GM12878 (cell line): ENCODE data around the gene RXFP4. TPM values are rescaled to one million over a fixed set of nuclear protein-coding genes. Genes with fewer than 3 reads are reported as not detected.

Experiments
- ATAC-seq: fragments of 200-7000 bp; cut with Tn5 transposase; 3 replicates; pipeline ENCODE4 v1.9.1; 2020; ENCODE audit warnings: mild to moderate bottlenecking, moderate library complexity
- BruUV-seq: library from RNA; stranded (reverse); fragments of 400-500 nt; replicated peaks from 2 replicates; lab custom pipeline; 2021; lab: Mats Ljungman, UMichigan
- CTCF ChIA-PET: fragments of 300-600 bp; sonication (Branson Sonifier 250); formaldehyde crosslinking; extraction: SDS; loops from one replicate; lab custom pipeline; 2021; ENCODE audit warnings: inconsistent platforms; lab: Yijun Ruan, JAX
- POLR2A ChIA-PET: fragments of 350-600 bp; formaldehyde crosslinking; extraction: SDS; loops from one replicate; lab custom pipeline; 2021; ENCODE audit warnings: inconsistent platforms; lab: Charles Lee
- RAD21 ChIA-PET: fragments of 300-600 bp; sonication (Branson Sonifier 250); formaldehyde crosslinking; loops from one replicate; lab custom pipeline; 2023; ENCODE audit warnings: antibody characterized with exemption; ENCODE audit not compliant: unreplicated experiment; lab: Charles Lee
- SMC1A ChIA-PET: fragments of 300-600 bp; sonication (Branson Sonifier 250); formaldehyde crosslinking; loops from one replicate; lab custom pipeline; 2023; ENCODE audit not compliant: unreplicated experiment, uncharacterized antibody; lab: Charles Lee
- DNase-seq: peaks from one replicate; pipeline ENCODE4 v3.0.0-alpha.2; 2011; ENCODE audit warnings: low read depth, low spot score
- FAIRE-seq: peaks from 3 replicates; lab custom pipeline; 2011; peaks lifted over from hg19 to GRCh38; lab: Jason Lieb, UNC
- H2AFZ ChIP-seq: 2 replicates; pipeline ENCODE4 v1.6.0; 2011; ENCODE audit warnings: low read depth, low read length, control low read depth; ENCODE audit not compliant: control insufficient read depth
- H3K27ac ChIP-seq: 2 replicates; pipeline ENCODE4 v1.5.1; 2011; ENCODE audit warnings: control low read depth; ENCODE audit not compliant: control insufficient read depth, insufficient read depth
- H3K27me3 ChIP-seq, 2 experiments: replicated peaks in 1 of 2; 2 replicates each; pipeline versions ENCODE4 v1.6.0 to v1.6.1; 2011; ENCODE audit warnings: low read length in 1 of 2; ENCODE audit not compliant: control insufficient read depth in 2 of 2, insufficient read depth in 2 of 2
- H3K36me3 ChIP-seq, 2 experiments: 2 replicates each; pipeline ENCODE4 v1.5.1; 2011; ENCODE audit warnings: low read length in 1 of 2; ENCODE audit not compliant: control insufficient read depth in 2 of 2, insufficient read depth in 2 of 2
- H3K4me1 ChIP-seq: 2 replicates; pipeline ENCODE4 v1.6.1; 2011; ENCODE audit warnings: mild to moderate bottlenecking, low read length, moderate library complexity, mixed read lengths; ENCODE audit not compliant: control insufficient read depth, insufficient read depth
- H3K4me2 ChIP-seq: 2 replicates; pipeline ENCODE4 v1.6.0; 2011; ENCODE audit warnings: control low read depth; ENCODE audit not compliant: control insufficient read depth, insufficient read depth
- H3K4me3 ChIP-seq: fragments of 200-600 bp; sonication (generic); 2 replicates; pipeline ENCODE4 v1.5.1; 2016
- H3K79me2 ChIP-seq: 2 replicates; pipeline ENCODE4 v1.6.0; 2011; ENCODE audit warnings: low read length; ENCODE audit not compliant: control insufficient read depth, insufficient read depth
- H3K9ac ChIP-seq: 2 replicates; pipeline ENCODE4 v1.8.0; 2011; ENCODE audit warnings: low read length, control low read depth, mixed read lengths; ENCODE audit not compliant: control insufficient read depth, insufficient read depth
- H3K9me3 ChIP-seq: replicated peaks from 3 replicates; pipeline ENCODE4 v1.5.1; 2011; ENCODE audit warnings: mild to moderate bottlenecking, low read length; ENCODE audit not compliant: control insufficient read depth, insufficient read depth
- H4K20me1 ChIP-seq: 2 replicates; pipeline ENCODE4 v1.6.0; 2011; ENCODE audit not compliant: control insufficient read depth, insufficient read depth
- ZNF207 ChIP-seq: fragments of 450-650 bp; IDR thresholded peaks from 2 replicates; pipeline ENCODE4 v1.6.1; 2014; ENCODE audit warnings: antibody characterized with exemption, mild to moderate bottlenecking, borderline replicate concordance
- WGBS: methylation state at CpG from one replicate; pipeline ENCODE4 v1.1.6; 2016; ENCODE audit warnings: low lambda C conversion rate; ENCODE audit not compliant: insufficient replicate concordance, insufficient coverage; ENCODE audit errors: missing lambda C conversion rate; 5-methylcytosine and 5-hydroxymethylcytosine counted together
- in situ Hi-C: fragments of 300-500 bp; cut with MboI; formaldehyde crosslinking; loops from 9 replicates; pipeline ENCODE4 v1.14.3; 2018; ENCODE audit warnings: mixed read lengths
- intact Hi-C: fragments of 100-400 bp; cut with micrococcal nuclease; formaldehyde crosslinking; loops from one replicate; pipeline ENCODE4 v1.14.2; 2022; ENCODE audit not compliant: unreplicated experiment
- polyA plus RNA-seq, 11 experiments: library from polyadenylated mRNA; depleted of rRNA in 4 of 11; unstranded in 6 of 11; stranded (reverse) in 5 of 11; fragments of >200 nt; fragmentation: Nextera tagmentation in 4 of 11; fragmentation: Illumina TruSeq in 1 of 11; extraction: Ambion mirVana in 4 of 11; extraction: Trizol in 1 of 11; gene quantifications; 1 replicate in 1 of 11; 2 replicates in 10 of 11; pipeline versions ENCODE4 v1.2.1 to v1.2.3, GENCODE V29; 2011 to 2016; ENCODE audit warnings: inconsistent platforms in 2 of 11, missing spikeins in 2 of 11, low read depth in 1 of 11
- total RNA-seq, 4 experiments: library from RNA; depleted of rRNA in 3 of 4; stranded (reverse); fragments of >200 nt in 3 of 4; fragmentation: Illumina TruSeq in 1 of 4; extraction: Trizol in 1 of 4; gene quantifications; 2 replicates each; pipeline versions ENCODE4 v1.2.1 to v1.2.3, GENCODE V29; 2013 to 2021
- TF ChIP-seq, protein P1 (sequence below): fragments of 450-650 bp; formaldehyde crosslinking; IDR thresholded peaks from 2 replicates; pipeline ENCODE4 v1.5.0; 2022; ENCODE audit warnings: mild to moderate bottlenecking, missing genetic modification characterization
- TF ChIP-seq, protein P2 (sequence below): fragments of 450-650 bp; IDR thresholded peaks from 2 replicates; pipeline ENCODE4 v1.6.1; 2018; ENCODE audit warnings: borderline replicate concordance, mild to moderate bottlenecking; ENCODE audit not compliant: partially characterized antibody
- TF ChIP-seq, protein P3 (sequence below): IDR thresholded peaks from 2 replicates; pipeline ENCODE4 v1.6.1; 2012; ENCODE audit warnings: mild to moderate bottlenecking, low read depth, low read length
- TF ChIP-seq, protein P4 (sequence below): fragments of 450-650 bp; IDR thresholded peaks from 2 replicates; pipeline ENCODE4 v1.6.1; 2017; ENCODE audit warnings: borderline replicate concordance

RXFP4 gene
- total and polyA plus RNA-seq, 10 of the 15 experiments (the other 5 are each of a cell fraction or from before 2014, with no cell fraction given) = 0.10 to 0.40 (median 0.39) TPM; not detected in 7

DNA sequence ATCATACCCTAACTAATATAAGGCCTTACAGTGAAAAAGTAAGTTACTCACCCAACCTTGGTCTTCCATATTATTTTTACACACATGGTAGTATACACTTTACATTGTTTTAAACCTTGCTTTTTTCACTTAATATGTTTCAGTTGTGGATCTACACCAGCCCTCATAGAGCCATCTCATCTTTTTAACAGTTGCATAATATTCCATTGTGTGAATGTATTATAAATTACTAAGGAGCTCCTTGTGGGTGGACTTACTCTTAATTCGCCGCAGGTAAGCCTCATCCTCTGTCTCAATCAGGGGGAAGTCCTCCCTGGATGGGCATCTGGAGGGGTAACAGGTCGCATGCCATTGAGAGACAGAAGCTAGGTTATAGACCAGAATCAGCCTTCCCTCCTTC lies 13.2 kb downstream of the RXFP4 start:
- H3K4me2 ChIP-seq = no peak overlapping the region
- H3K9me3 ChIP-seq = no peaks in the 10 kb centered on the region
- peaks cover 45 to 59% of the 10 kb centered on the region in 2 experiments for H3K36me3 ChIP-seq
- in situ Hi-C loops (no loop called here), intact Hi-C loops (no loop called here)
- TF ChIP-seq, protein P1, sequence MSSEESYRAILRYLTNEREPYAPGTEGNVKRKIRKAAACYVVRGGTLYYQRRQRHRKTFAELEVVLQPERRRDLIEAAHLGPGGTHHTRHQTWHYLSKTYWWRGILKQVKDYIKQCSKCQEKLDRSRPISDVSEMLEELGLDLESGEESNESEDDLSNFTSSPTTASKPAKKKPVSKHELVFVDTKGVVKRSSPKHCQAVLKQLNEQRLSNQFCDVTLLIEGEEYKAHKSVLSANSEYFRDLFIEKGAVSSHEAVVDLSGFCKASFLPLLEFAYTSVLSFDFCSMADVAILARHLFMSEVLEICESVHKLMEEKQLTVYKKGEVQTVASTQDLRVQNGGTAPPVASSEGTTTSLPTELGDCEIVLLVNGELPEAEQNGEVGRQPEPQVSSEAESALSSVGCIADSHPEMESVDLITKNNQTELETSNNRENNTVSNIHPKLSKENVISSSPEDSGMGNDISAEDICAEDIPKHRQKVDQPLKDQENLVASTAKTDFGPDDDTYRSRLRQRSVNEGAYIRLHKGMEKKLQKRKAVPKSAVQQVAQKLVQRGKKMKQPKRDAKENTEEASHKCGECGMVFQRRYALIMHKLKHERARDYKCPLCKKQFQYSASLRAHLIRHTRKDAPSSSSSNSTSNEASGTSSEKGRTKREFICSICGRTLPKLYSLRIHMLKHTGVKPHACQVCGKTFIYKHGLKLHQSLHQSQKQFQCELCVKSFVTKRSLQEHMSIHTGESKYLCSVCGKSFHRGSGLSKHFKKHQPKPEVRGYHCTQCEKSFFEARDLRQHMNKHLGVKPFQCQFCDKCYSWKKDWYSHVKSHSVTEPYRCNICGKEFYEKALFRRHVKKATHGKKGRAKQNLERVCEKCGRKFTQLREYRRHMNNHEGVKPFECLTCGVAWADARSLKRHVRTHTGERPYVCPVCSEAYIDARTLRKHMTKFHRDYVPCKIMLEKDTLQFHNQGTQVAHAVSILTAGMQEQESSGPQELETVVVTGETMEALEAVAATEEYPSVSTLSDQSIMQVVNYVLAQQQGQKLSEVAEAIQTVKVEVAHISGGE (CRISPR knock-in tag) = no peak
- no peak for TF ChIP-seq ZNF207
- TF ChIP-seq, protein P2, sequence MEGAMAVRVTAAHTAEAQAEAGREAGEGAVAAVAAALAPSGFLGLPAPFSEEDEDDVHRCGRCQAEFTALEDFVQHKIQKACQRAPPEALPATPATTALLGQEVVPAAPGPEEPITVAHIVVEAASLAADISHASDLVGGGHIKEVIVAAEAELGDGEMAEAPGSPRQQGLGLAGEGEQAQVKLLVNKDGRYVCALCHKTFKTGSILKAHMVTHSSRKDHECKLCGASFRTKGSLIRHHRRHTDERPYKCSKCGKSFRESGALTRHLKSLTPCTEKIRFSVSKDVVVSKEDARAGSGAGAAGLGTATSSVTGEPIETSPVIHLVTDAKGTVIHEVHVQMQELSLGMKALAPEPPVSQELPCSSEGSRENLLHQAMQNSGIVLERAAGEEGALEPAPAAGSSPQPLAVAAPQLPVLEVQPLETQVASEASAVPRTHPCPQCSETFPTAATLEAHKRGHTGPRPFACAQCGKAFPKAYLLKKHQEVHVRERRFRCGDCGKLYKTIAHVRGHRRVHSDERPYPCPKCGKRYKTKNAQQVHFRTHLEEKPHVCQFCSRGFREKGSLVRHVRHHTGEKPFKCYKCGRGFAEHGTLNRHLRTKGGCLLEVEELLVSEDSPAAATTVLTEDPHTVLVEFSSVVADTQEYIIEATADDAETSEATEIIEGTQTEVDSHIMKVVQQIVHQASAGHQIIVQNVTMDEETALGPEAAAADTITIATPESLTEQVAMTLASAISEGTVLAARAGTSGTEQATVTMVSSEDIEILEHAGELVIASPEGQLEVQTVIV = no peak
- TF ChIP-seq, protein P3, sequence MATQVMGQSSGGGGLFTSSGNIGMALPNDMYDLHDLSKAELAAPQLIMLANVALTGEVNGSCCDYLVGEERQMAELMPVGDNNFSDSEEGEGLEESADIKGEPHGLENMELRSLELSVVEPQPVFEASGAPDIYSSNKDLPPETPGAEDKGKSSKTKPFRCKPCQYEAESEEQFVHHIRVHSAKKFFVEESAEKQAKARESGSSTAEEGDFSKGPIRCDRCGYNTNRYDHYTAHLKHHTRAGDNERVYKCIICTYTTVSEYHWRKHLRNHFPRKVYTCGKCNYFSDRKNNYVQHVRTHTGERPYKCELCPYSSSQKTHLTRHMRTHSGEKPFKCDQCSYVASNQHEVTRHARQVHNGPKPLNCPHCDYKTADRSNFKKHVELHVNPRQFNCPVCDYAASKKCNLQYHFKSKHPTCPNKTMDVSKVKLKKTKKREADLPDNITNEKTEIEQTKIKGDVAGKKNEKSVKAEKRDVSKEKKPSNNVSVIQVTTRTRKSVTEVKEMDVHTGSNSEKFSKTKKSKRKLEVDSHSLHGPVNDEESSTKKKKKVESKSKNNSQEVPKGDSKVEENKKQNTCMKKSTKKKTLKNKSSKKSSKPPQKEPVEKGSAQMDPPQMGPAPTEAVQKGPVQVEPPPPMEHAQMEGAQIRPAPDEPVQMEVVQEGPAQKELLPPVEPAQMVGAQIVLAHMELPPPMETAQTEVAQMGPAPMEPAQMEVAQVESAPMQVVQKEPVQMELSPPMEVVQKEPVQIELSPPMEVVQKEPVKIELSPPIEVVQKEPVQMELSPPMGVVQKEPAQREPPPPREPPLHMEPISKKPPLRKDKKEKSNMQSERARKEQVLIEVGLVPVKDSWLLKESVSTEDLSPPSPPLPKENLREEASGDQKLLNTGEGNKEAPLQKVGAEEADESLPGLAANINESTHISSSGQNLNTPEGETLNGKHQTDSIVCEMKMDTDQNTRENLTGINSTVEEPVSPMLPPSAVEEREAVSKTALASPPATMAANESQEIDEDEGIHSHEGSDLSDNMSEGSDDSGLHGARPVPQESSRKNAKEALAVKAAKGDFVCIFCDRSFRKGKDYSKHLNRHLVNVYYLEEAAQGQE = no peak
- TF ChIP-seq, protein P4, sequence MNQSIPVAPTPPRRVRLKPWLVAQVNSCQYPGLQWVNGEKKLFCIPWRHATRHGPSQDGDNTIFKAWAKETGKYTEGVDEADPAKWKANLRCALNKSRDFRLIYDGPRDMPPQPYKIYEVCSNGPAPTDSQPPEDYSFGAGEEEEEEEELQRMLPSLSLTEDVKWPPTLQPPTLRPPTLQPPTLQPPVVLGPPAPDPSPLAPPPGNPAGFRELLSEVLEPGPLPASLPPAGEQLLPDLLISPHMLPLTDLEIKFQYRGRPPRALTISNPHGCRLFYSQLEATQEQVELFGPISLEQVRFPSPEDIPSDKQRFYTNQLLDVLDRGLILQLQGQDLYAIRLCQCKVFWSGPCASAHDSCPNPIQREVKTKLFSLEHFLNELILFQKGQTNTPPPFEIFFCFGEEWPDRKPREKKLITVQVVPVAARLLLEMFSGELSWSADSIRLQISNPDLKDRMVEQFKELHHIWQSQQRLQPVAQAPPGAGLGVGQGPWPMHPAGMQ = no peak
- no peaks in the 10 kb centered on the region for H3K27me3 ChIP-seq
- ChIA-PET POLR2A (interaction anchor here (0.6 to 1.0 kb wide), 3 partner anchors 9 to 173 kb away, joined by 3 read pairs; no protein-coding TSS in a partner anchor), SMC1A (interaction anchor here (0.9 to 9.7 kb wide), 5 partner anchors 8 to 23 kb away, joined by 3 to 152 read pairs (median 3); partner anchors contain the start of gene ARHGEF2), RAD21 (interaction anchor here (1.8 kb wide), 1 partner anchor 16 kb away, joined by 5 read pairs; no protein-coding TSS in a partner anchor), CTCF (interaction anchor here (0.6 to 1.4 kb wide), 3 partner anchors 27 to 72 kb away, joined by 3 to 4 read pairs (median 3); no protein-coding TSS in a partner anchor)
- DNase-seq = no peak
- peaks cover 9% of the 10 kb centered on the region for H3K4me1 ChIP-seq
- no peak overlapping the region for H3K27ac ChIP-seq
- H3K79me2 ChIP-seq = no peaks in the 10 kb centered on the region; the same call in none of the 2 replicates
- H4K20me1 ChIP-seq = no peaks in the 10 kb centered on the region
- no peak overlapping the region for H3K4me3 ChIP-seq
- no peak overlapping the region for H2AFZ ChIP-seq
- WGBS = 100% methylated on average over 3 of the region's 3 CpGs
- no TSS peak for BruUV-seq
- no peak overlapping the region for H3K9ac ChIP-seq
- no peak for ATAC-seq
- FAIRE-seq = no peak
